ENCODE data around the gene WDR4.

Gene WDR4

DNA sequence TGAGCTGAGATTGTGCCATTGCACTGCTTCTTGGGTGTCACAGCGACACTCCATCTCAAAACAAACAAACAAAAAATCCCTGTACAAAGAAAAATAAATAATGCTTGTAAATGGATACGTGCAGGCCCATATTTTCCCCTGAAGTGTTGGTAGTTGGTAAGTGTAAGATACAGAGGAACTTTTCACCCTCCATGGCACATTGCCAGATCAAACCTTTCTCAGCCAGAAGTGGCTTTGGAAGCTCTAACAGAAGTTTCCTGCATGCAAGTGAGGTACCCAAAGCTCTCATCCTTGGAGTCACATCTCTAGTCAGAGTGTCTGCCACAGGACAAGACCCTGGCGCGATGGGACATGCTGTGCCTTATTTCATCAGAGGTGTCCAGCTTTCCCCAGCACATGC, 21.1 kb upstream of the WDR4 start:
- TF ChIP-seq, protein P1, sequence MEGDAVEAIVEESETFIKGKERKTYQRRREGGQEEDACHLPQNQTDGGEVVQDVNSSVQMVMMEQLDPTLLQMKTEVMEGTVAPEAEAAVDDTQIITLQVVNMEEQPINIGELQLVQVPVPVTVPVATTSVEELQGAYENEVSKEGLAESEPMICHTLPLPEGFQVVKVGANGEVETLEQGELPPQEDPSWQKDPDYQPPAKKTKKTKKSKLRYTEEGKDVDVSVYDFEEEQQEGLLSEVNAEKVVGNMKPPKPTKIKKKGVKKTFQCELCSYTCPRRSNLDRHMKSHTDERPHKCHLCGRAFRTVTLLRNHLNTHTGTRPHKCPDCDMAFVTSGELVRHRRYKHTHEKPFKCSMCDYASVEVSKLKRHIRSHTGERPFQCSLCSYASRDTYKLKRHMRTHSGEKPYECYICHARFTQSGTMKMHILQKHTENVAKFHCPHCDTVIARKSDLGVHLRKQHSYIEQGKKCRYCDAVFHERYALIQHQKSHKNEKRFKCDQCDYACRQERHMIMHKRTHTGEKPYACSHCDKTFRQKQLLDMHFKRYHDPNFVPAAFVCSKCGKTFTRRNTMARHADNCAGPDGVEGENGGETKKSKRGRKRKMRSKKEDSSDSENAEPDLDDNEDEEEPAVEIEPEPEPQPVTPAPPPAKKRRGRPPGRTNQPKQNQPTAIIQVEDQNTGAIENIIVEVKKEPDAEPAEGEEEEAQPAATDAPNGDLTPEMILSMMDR (IDR thresholded peaks at IDR 0.05; ENCODE audit: low read depth, low read length, missing control alignments) = no peak
- H3K4me3 ChIP-seq (replicated peaks; ENCODE audit: low read depth, low read length) = no peak overlapping the region
- no peak for DNase-seq (ENCODE audit: extremely low read depth, low read depth)

DNA sequence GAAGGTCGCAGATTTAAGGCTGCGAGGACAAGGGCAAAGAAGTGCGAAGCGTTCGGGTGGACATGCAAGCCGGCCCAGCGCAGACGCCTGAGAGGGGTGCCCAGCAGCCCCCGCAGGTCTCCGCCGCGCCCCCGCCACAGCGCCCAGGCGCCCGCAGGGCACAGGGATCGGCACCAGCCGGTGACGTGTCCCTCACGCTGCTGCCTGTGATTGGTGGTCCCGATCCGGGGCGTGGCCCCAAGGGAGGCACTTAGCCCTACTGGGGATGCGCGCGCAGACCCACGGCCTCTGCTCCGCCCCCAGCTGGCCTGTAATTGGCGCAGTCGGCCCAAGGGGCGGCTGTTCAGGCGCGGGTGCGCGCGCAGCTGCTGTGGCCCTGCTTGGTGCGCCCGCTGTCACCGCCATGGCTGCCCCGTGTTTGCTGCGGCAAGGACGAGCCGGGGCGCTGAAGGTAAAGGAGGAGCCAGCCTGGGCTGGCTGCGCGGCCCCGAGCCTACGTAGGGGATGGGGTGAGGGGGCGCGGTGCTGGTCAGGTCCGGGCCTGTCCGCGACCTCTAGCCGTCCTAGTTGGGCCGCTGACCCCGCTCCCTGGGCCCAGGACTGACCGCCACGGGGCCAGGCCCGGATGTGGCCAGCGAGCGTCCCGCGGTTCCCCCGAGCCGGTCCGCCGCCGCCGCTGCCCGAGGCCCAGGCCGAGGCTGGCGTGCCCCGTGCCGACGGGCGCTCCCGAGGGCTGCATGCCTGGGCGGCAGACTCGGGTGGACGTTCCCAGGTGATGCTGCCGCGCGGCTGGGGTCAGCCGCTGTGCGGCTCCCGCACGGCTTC, 13.8 kb upstream of the WDR4 start, which contains the start of gene NDUFV3:
NDUFV3 (plus strand) TSS at position 379 of the 825 bp plus-strand sequence; CDS start at position 404, 25 bp downstream.
- TF ChIP-seq, protein P1 (IDR thresholded peaks at IDR 0.05; ENCODE audit: low read depth, low read length, missing control alignments) = no peak
- peak within 1 kb of the TSS; percentile 75 for H3K4me3 ChIP-seq (replicated peaks; ENCODE audit: low read depth, low read length)

DNA sequence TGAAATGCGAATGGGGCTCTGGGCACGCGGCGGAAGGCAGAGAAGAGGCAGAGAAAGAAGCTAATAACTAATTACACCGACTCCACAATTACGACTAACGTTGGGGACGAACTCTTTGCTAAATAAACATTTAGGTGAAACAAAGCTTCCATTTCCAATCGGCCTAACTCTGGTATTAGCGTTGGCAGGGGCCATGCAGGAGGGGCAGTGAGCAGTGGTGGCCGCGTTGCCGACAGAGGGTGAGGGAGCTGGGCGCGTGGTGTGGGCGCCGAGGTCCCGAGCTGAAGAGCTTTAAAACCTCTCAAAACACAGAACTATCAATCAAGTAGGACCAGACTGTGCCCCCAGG, 13.2 kb upstream of the WDR4 start:
- peak overlapping the region; percentile 75 for H3K4me3 ChIP-seq (replicated peaks; ENCODE audit: low read depth, low read length)
- TF ChIP-seq, protein P1 (IDR thresholded peaks at IDR 0.05; ENCODE audit: low read depth, low read length, missing control alignments) = no peak
- no peak for DNase-seq (ENCODE audit: extremely low read depth, low read depth)

More for the DNA sequence above, 13.8 kb upstream of the WDR4 start, which contains the start of gene NDUFV3:
- DNase-seq (ENCODE audit: extremely low read depth, low read depth) = peak; percentile 91

DNA sequence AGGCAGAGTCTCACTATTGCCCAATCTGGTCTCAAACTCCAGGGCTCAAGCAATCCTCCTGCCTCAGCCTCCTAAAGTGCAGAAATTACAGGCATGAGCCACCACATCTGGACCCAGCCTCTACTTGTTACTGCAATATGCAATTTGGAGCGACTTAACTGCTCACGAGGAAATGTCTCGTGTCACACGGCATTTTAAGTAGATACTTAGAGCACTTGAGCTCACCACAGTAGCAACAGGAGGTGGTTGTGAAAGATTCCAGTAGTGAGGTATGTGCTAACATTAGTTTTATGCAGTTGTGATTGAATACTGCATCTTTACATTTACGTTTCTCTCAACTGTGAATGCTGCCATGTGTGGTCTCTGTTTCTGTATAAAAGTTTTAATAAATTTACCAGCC, 8.0 kb upstream of the WDR4 start:
- no peak overlapping the region for H3K4me3 ChIP-seq (replicated peaks; ENCODE audit: low read depth, low read length)
- DNase-seq (ENCODE audit: extremely low read depth, low read depth) = no peak
- TF ChIP-seq, protein P1 (IDR thresholded peaks at IDR 0.05; ENCODE audit: low read depth, low read length, missing control alignments) = no peak

- TF ChIP-seq, protein P1 (IDR thresholded peaks at IDR 0.05; ENCODE audit: low read depth, low read length, missing control alignments) = no peak
- no peak for DNase-seq (ENCODE audit: extremely low read depth, low read depth)
- H3K4me3 ChIP-seq (replicated peaks; ENCODE audit: low read depth, low read length) = no peak overlapping the region
These were observed 4.6 kb upstream of the WDR4 start for GRCh38 chr21:42883921-42884320.

GRCh38 chr21:42880352-42880751, 1.0 kb upstream of the WDR4 start:
- DNase-seq (ENCODE audit: extremely low read depth, low read depth) = no peak
- peak overlapping the region; percentile 88 for H3K4me3 ChIP-seq (replicated peaks; ENCODE audit: low read depth, low read length)
- TF ChIP-seq, protein P1 (IDR thresholded peaks at IDR 0.05; ENCODE audit: low read depth, low read length, missing control alignments) = no peak

Data from HFF-Myc (cell line).